Suprapubic skin (tissue), 4 donors: ENCODE results near the gene RNF212.

Source experiments
- CTCF ChIP-seq, 2 donors: fragments of 200-600 bp in 1 of 2; fragments of 450-650 bp in 1 of 2; sonication (generic) in 1 of 2; IDR thresholded peaks; one replicate each; pipeline ENCODE4 v1.5.1; 2016 to 2019; ENCODE audit warnings: antibody characterized with exemption in 2 of 2, mild to moderate bottlenecking in 1 of 2, moderate library complexity in 1 of 2
- POLR2A ChIP-seq, 2 donors: fragments of 450-650 bp; IDR thresholded peaks; one replicate each; pipeline ENCODE4 v1.6.1; 2017; ENCODE audit warnings: antibody characterized with exemption in 2 of 2, mild to moderate bottlenecking in 2 of 2, moderate library complexity in 2 of 2
- POLR2AphosphoS5 ChIP-seq, 3 donors: sonication (generic); formaldehyde crosslinking; IDR thresholded peaks; one replicate each; pipeline ENCODE4 v1.6.1; 2017; ENCODE audit warnings: antibody characterized with exemption in 3 of 3

GRCh38 chr4:1045193-1045594, 68.2 kb downstream of the RNF212 start:
- no peak for TF ChIP-seq CTCF (IDR thresholded peaks at IDR 0.05)
- TF ChIP-seq POLR2A (IDR thresholded peaks at IDR 0.05) = no peak
- TF ChIP-seq POLR2AphosphoS5 (IDR thresholded peaks at IDR 0.05) = no peak
